Posterior cingulate gyrus (tissue), 11 donors: ENCODE results near the gene FOXM1.
"Not testable (repeated sequence)": the region's sequence is repeated elsewhere in the genome, so short reads cannot be mapped to it uniquely, and the experiment has no call there.

Experiments used
- DNase-seq, 10 donors: peaks; one replicate each; pipeline versions ENCODE4 v3.0.0 to v3.0.0-alpha.2; 2020 to 2021; ENCODE audit warnings: mixed read lengths in 3 of 10
- intact Hi-C: fragments of 100-400 bp; cut with DNase I; formaldehyde crosslinking; loops from one replicate; pipeline ENCODE4 v1.15.1; 2023

FOXM1 gene

GRCh38 chr12:2890001-2890387 lies 13.0 kb upstream of the FOXM1 start:
- DNase-seq: peak in 1 of 10 donors; percentile 26
- intact Hi-C loops: loop anchor here (2.0 to 5.0 kb wide), 2 partner anchors 13 to 147 kb away; partner anchors contain the start of genes FOXM1 and RHNO1

GRCh38 chr12:2886768-2887450 lies 9.9 kb upstream of the FOXM1 start:
- intact Hi-C loops: no loop called here

GRCh38 chr12:2884810-2885209 lies 7.8 kb upstream of the FOXM1 start:
- intact Hi-C loops: loop anchor here (1.0 kb wide), 1 partner anchor 59 kb away; no protein-coding TSS in a partner anchor
- no peak for DNase-seq

More at GRCh38 chr12:2886768-2887450, 9.9 kb upstream of the FOXM1 start:
- DNase-seq: peak in 1 of 10 donors; percentile 8

- intact Hi-C loops: loop anchor here (10.0 kb wide), 1 partner anchor 65 kb away; the partner anchor contains the start of gene ITFG2
- no peak for DNase-seq
These were observed 2.9 kb upstream of the FOXM1 start for GRCh38 chr12:2879853-2880252.

- DNase-seq: peak in 2 of 10 donors; percentile 18 to 65
- intact Hi-C loops: loop anchor here (2.0 to 10.0 kb wide), 2 partner anchors 13 to 63 kb away; partner anchors contain the start of genes ITFG2 and TULP3
These were observed 1.2 kb upstream of the FOXM1 start for GRCh38 chr12:2877953-2878732.

- DNase-seq: peak in 1 of 10 donors; percentile 84
- intact Hi-C loops: loop anchor here (2.0 to 10.0 kb wide), 2 partner anchors 14 to 62 kb away; partner anchors contain the start of genes ITFG2 and TULP3
These were observed 435 bp downstream of the FOXM1 start for GRCh38 chr12:2876431-2877046.

- intact Hi-C loops: not testable (repeated sequence)
- peak in 2 of 10 donors; percentile 4 to 28 for DNase-seq
These were observed 7.9 kb downstream of the FOXM1 start for GRCh38 chr12:2868986-2869632.

- DNase-seq: peak in 2 of 10 donors; percentile 55 to 66
- intact Hi-C loops: no loop called here
These were observed 12.8 kb downstream of the FOXM1 start for GRCh38 chr12:2864198-2864597.

GRCh38 chr12:2863402-2863801 lies 13.6 kb downstream of the FOXM1 start:
- peak in 2 of 10 donors; percentile 5 to 30 for DNase-seq
- intact Hi-C loops: not testable (repeated sequence)

- DNase-seq: peak in 2 of 10 donors; percentile 9 to 21
- intact Hi-C loops: no loop called here
These were observed 14.1 kb downstream of the FOXM1 start for GRCh38 chr12:2862876-2863275.

- intact Hi-C loops: no loop called here
- peak in 1 of 10 donors; percentile 1 for DNase-seq
These were observed 16.8 kb downstream of the FOXM1 start for GRCh38 chr12:2860170-2860569.

GRCh38 chr12:2858944-2859421 lies 18.0 kb downstream of the FOXM1 start:
- peak in 1 of 10 donors; percentile 49 for DNase-seq
- intact Hi-C loops: no loop called here

GRCh38 chr12:2858334-2858733 lies 18.6 kb downstream of the FOXM1 start:
- intact Hi-C loops: no loop called here

GRCh38 chr12:2857576-2857975 lies 19.4 kb downstream of the FOXM1 start:
- peak in 2 of 10 donors; percentile 17 to 30 for DNase-seq
- intact Hi-C loops: no loop called here

More at GRCh38 chr12:2858334-2858733, 18.6 kb downstream of the FOXM1 start:
- no peak for DNase-seq

- DNase-seq: peak in 2 of 10 donors; percentile 24 to 32
- intact Hi-C loops: no loop called here
These were observed 19.9 kb downstream of the FOXM1 start, which contains the start of gene TEX52 for GRCh38 chr12:2857021-2857431. TEX52 (minus strand) TSS chr12:2857039; CDS start chr12:2857026, 13 bp downstream.

GRCh38 chr12:2856051-2856450 lies 20.9 kb downstream of the FOXM1 start:
- DNase-seq: peak in 1 of 10 donors; percentile 0
- intact Hi-C loops: no loop called here

GRCh38 chr12:2855546-2855945 lies 21.4 kb downstream of the FOXM1 start:
- intact Hi-C loops: no loop called here
- DNase-seq: peak in 2 of 10 donors; percentile 9 to 27

GRCh38 chr12:2854669-2855453 lies 22.1 kb downstream of the FOXM1 start:
- DNase-seq: peak in 2 of 10 donors; percentile 52 to 59
- intact Hi-C loops: no loop called here

GRCh38 chr12:2853626-2854025 lies 23.3 kb downstream of the FOXM1 start:
- DNase-seq: peak; percentile 67 to 97 (median 86)
- intact Hi-C loops: loop anchor here (1.0 kb wide), 1 partner anchor 91 kb away; no protein-coding TSS in a partner anchor
